Parathyroid adenoma (tissue), 2 donors: ENCODE measurements around the gene SLC10A3.

Source experiments
- H2AFZ ChIP-seq: fragments of 300-600 bp; sonication (generic); one replicate; pipeline ENCODE4 v1.7.0; 2017; ENCODE audit warnings: antibody characterized with exemption, mild to moderate bottlenecking
- H3K27ac ChIP-seq: fragments of 300-600 bp; sonication (generic); one replicate; pipeline ENCODE4 v1.7.0; 2017
- H3K27me3 ChIP-seq: fragments of 300-600 bp; sonication (generic); one replicate; pipeline ENCODE4 v1.7.0; 2017; ENCODE audit warnings: low read length; ENCODE audit not compliant: control insufficient read depth, insufficient read depth
- H3K36me3 ChIP-seq: fragments of 300-600 bp; sonication (generic); one replicate; pipeline ENCODE4 v1.7.0; 2017; ENCODE audit warnings: low read length; ENCODE audit not compliant: control insufficient read depth, insufficient read depth
- H3K4me1 ChIP-seq: fragments of 300-600 bp; sonication (generic); one replicate; pipeline ENCODE4 v1.7.0; 2017; ENCODE audit warnings: control low read depth
- H3K4me2 ChIP-seq: fragments of 300-600 bp; sonication (generic); one replicate; pipeline ENCODE4 v1.7.0; 2017; ENCODE audit warnings: low read length
- H3K4me3 ChIP-seq: fragments of 300-600 bp; sonication (generic); one replicate; pipeline ENCODE4 v1.7.0; 2017; ENCODE audit warnings: low read depth, low read length
- H3K79me2 ChIP-seq: fragments of 300-600 bp; sonication (generic); one replicate; pipeline ENCODE4 v1.7.0; 2017; ENCODE audit warnings: control low read depth
- H3K9ac ChIP-seq: fragments of 300-600 bp; sonication (generic); one replicate; pipeline ENCODE4 v1.7.0; 2017; ENCODE audit warnings: mild to moderate bottlenecking
- H3K9me3 ChIP-seq: fragments of 300-600 bp; sonication (generic); one replicate; pipeline ENCODE4 v1.7.0; 2017; ENCODE audit warnings: low read length; ENCODE audit not compliant: control insufficient read depth
- TF ChIP-seq, protein P1 (sequence below): fragments of 300-600 bp; sonication (generic); IDR thresholded peaks from one replicate; pipeline ENCODE4 v1.7.0; 2017; ENCODE audit warnings: antibody characterized with exemption, mild to moderate bottlenecking
- donor health status: primary hyperparathyroidism.

SLC10A3 gene

DNA sequence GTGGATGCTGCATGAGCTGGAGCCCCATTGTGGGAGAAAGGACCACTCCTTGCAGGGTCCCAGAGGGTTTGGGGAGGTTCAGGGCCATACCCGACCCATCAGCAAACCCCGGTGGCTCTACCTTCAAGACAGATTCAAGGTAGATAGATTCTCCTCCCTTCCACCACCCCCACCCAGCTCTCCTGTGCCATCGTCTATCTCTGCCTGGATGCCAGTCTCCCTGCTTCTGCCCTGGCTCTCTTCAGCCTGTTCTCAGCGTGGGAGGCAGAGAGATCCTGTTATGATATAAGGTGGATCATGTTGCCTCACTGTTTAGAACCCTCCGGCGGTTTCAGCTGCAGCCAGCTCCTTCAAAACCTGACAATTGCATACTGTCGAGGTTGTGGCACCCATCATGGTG is 16.7 kb downstream of the SLC10A3 start:
- H3K4me2 ChIP-seq: no peak overlapping the region
- TF ChIP-seq, protein P1, sequence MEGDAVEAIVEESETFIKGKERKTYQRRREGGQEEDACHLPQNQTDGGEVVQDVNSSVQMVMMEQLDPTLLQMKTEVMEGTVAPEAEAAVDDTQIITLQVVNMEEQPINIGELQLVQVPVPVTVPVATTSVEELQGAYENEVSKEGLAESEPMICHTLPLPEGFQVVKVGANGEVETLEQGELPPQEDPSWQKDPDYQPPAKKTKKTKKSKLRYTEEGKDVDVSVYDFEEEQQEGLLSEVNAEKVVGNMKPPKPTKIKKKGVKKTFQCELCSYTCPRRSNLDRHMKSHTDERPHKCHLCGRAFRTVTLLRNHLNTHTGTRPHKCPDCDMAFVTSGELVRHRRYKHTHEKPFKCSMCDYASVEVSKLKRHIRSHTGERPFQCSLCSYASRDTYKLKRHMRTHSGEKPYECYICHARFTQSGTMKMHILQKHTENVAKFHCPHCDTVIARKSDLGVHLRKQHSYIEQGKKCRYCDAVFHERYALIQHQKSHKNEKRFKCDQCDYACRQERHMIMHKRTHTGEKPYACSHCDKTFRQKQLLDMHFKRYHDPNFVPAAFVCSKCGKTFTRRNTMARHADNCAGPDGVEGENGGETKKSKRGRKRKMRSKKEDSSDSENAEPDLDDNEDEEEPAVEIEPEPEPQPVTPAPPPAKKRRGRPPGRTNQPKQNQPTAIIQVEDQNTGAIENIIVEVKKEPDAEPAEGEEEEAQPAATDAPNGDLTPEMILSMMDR: no peak
- no peaks in the 10 kb centered on the region for H3K4me1 ChIP-seq
- H3K27me3 ChIP-seq: no peaks in the 10 kb centered on the region
- no peak overlapping the region for H3K27ac ChIP-seq
- H3K9me3 ChIP-seq: no peaks in the 10 kb centered on the region
- H3K9ac ChIP-seq: no peak overlapping the region
- no peaks in the 10 kb centered on the region for H3K36me3 ChIP-seq
- H3K79me2 ChIP-seq: no peaks in the 10 kb centered on the region
- H2AFZ ChIP-seq: no peak overlapping the region
- H3K4me3 ChIP-seq: no peak overlapping the region

DNA sequence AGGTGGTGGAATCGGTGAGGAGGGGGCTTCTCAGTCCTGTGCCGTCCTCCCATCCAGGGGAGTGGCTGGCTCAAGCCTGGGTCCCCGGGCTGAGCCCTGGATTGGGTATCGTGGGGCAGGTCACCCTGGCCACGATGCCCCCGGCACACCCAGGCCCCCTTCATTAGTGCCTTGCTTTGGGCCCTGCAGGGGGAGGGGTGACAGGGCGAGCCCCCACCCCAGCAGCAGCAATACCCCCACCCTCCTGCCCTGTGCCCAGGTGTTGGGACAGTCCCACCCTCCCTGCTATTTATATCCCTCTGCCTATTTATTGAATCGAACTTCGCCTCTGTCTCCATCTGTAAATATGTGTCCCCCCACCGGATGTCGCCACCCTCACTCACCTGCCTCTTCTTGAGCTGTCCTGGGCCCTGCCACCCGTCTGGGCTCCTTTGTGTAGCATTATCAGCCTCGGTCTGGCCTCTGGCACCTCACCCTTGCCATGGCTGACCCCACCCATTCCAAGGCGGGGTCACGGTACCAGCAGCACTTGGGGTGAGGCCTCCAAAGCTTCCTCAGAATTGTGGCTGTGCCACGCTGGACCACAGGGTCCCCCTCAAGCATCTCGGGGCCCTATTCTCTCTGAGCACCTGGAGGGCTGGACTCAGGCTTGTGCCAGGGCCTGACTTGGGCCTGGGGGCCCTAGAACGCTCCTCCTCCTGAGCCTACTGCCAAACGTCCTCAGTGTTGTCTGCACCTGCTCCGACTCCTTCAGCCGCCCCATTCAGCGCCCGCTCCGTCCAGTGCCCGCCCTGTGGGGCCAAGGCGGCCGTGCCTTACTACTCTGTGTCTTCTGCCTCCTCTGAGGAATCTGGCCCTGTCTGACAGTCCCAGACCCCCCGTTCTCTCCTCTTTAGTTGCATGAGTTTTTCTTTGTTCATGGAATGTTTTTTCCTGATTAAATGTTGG is 17.5 kb downstream of the SLC10A3 start:
- no peak overlapping the region for H3K9ac ChIP-seq
- no peak overlapping the region for H3K27ac ChIP-seq
- H3K36me3 ChIP-seq: no peaks in the 10 kb centered on the region
- no peak overlapping the region for H3K4me3 ChIP-seq
- no peaks in the 10 kb centered on the region for H3K79me2 ChIP-seq
- TF ChIP-seq, protein P1: no peak
- H3K27me3 ChIP-seq: no peaks in the 10 kb centered on the region
- H2AFZ ChIP-seq: no peak overlapping the region
- no peaks in the 10 kb centered on the region for H3K9me3 ChIP-seq
- no peak overlapping the region for H3K4me2 ChIP-seq
- H3K4me1 ChIP-seq: no peaks in the 10 kb centered on the region

DNA sequence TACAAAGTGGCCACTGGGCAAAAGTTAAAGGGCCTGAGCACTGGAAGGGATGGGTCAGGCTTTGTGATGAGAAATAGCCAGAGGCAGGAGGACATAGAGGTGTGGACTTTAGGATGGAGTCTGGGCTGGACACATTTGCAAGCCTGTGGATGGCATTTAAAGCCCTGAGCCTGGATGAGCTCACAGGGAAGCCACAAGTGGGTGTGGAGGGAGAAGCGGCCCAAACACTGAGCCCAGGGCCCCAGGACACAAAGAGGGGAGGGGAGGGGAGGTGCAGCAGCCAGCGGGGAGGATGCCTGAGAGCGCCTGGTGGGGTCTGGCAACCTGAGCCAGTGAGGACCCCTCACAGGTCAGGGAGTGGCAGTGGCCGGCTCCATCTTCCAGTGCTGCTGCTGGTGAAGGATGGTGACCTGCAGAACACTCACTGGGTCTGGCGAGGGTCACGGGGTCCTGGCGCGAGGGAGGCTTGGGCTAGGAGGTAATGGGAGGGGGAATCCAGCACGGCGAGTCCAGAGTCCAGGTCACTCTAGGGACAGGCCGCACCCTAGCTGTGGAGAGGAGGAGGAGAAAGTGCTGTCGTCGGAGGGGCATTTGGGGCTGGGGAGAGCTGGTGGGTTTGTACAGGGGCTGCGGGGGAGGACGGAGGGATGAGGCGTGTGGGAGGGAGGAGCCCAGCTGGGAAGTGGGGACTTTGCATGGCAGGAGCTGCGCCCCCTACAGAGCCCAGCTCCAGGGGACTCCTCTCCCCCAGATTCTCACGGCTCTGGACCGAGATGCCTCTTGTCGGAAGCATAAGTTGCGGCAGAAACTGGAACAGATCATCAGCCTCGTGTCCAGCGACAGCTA is 18.4 kb downstream of the SLC10A3 start:
- no peaks in the 10 kb centered on the region for H3K9me3 ChIP-seq
- H3K27me3 ChIP-seq: no peaks in the 10 kb centered on the region
- no peak overlapping the region for H3K4me3 ChIP-seq
- TF ChIP-seq, protein P1: no peak
- H2AFZ ChIP-seq: no peak overlapping the region
- H3K36me3 ChIP-seq: no peaks in the 10 kb centered on the region
- H3K79me2 ChIP-seq: no peaks in the 10 kb centered on the region
- H3K27ac ChIP-seq: no peak overlapping the region
- H3K4me2 ChIP-seq: no peak overlapping the region
- H3K4me1 ChIP-seq: no peaks in the 10 kb centered on the region
- no peak overlapping the region for H3K9ac ChIP-seq

DNA sequence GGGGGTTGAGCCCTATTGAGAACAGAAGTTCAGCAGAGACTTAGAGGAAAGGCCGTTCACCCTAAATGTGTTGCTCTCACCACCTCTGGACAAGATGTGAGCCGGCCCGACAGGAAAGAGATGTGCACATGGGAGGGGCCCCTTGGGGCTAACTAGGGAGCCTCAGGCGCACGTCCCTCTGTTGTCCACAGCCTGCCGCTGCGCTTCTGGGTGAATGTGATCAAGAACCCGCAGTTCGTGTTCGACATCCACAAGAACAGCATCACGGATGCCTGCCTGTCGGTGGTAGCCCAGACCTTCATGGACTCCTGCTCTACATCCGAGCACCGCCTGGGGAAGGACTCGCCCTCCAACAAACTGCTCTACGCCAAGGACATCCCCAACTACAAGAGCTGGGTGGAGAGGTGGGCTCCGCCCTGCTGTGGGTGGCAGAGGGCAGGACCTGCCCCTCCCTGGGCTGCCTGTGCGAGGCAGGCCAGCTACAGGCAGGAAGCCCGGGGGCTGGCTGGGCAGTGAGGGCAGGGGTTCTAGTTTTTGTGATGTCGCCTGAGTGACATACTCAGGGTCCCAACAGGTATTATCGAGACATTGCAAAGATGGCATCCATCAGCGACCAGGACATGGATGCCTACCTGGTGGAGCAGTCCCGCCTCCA is 19.4 kb downstream of the SLC10A3 start:
- no peaks in the 10 kb centered on the region for H3K9me3 ChIP-seq
- no peaks in the 10 kb centered on the region for H3K27me3 ChIP-seq
- no peak overlapping the region for H3K4me2 ChIP-seq
- no peaks in the 10 kb centered on the region for H3K36me3 ChIP-seq
- no peak overlapping the region for H2AFZ ChIP-seq
- H3K4me1 ChIP-seq: no peaks in the 10 kb centered on the region
- no peak overlapping the region for H3K4me3 ChIP-seq
- TF ChIP-seq, protein P1: no peak
- H3K9ac ChIP-seq: no peak overlapping the region
- H3K79me2 ChIP-seq: no peaks in the 10 kb centered on the region
- no peak overlapping the region for H3K27ac ChIP-seq
